ENCODE data around the gene GSTM5.
"Not testable (repeated sequence)": the region's sequence is repeated elsewhere in the genome, so short reads cannot be mapped to it uniquely, and the experiment has no call there.

GRCh38 chr1:109685399-109685798, 26.7 kb upstream of the GSTM5 start:
- TF ChIP-seq CTCF (IDR thresholded peaks at IDR 0.05; ENCODE audit: low read depth, low read length); EZH2phosphoT487 (IDR thresholded peaks at IDR 0.05; ENCODE audit: low read depth): not testable (repeated sequence)
